WTC11 (cell line): Measurements from ENCODE around the gene POLR2L.

ENCODE experiments used
- GRHL2 ChIP-seq: fragments of 250-450 bp; sonication (Bioruptor Pico); IDR thresholded peaks from 2 replicates; pipeline ENCODE4 v1.8.0; 2022; ENCODE audit warnings: mild to moderate bottlenecking, moderate library complexity; ENCODE audit not compliant: insufficient replicate concordance, severe bottlenecking
- TEAD4 ChIP-seq: sonication (generic); formaldehyde crosslinking; IDR thresholded peaks from 2 replicates; pipeline ENCODE4 v1.8.0; 2022; ENCODE audit warnings: mild to moderate bottlenecking, missing genetic modification reagents
- ZNF138 ChIP-seq: sonication (generic); formaldehyde crosslinking; conservative IDR thresholded peaks from 2 replicates; pipeline ENCODE4 v1.8.1; 2022; ENCODE audit warnings: mild to moderate bottlenecking, moderate library complexity, missing genetic modification reagents
- TF ChIP-seq, protein P1 (sequence below): fragments of 200-600 bp; IDR thresholded peaks from 2 replicates; pipeline ENCODE4 v1.8.0; 2022; ENCODE audit warnings: antibody characterized with exemption
- TF ChIP-seq, protein P2 (sequence below): sonication (generic); formaldehyde crosslinking; IDR thresholded peaks from 2 replicates; pipeline ENCODE4 v1.8.0; 2022; ENCODE audit warnings: mild to moderate bottlenecking, missing genetic modification reagents
- TF ChIP-seq, protein P3 (sequence below): sonication (generic); formaldehyde crosslinking; IDR thresholded peaks from 2 replicates; pipeline ENCODE4 v1.8.0; 2022; ENCODE audit warnings: mild to moderate bottlenecking, missing genetic modification reagents

DNA sequence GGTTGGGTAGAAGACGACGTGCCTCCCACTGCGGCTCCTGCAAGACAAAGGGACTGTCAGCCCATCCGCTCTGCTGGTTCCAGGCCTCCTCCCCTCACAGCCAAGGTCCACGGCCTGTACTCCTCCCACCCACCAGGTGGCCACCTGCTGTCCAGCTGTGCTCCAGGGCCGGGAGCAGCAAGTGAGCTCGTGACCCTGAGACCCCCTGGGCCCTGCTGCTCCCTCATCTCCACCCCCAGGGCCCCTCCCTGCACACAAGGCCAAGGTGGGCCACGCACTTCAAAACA, 27.7 kb upstream of the POLR2L start:
- TF ChIP-seq, protein P1, sequence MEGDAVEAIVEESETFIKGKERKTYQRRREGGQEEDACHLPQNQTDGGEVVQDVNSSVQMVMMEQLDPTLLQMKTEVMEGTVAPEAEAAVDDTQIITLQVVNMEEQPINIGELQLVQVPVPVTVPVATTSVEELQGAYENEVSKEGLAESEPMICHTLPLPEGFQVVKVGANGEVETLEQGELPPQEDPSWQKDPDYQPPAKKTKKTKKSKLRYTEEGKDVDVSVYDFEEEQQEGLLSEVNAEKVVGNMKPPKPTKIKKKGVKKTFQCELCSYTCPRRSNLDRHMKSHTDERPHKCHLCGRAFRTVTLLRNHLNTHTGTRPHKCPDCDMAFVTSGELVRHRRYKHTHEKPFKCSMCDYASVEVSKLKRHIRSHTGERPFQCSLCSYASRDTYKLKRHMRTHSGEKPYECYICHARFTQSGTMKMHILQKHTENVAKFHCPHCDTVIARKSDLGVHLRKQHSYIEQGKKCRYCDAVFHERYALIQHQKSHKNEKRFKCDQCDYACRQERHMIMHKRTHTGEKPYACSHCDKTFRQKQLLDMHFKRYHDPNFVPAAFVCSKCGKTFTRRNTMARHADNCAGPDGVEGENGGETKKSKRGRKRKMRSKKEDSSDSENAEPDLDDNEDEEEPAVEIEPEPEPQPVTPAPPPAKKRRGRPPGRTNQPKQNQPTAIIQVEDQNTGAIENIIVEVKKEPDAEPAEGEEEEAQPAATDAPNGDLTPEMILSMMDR, result no peak
- TF ChIP-seq GRHL2 (CRISPR knock-in tag) (no peak), TEAD4 (CRISPR knock-in tag) (no peak), ZNF138 (no peak)
- TF ChIP-seq, protein P2, sequence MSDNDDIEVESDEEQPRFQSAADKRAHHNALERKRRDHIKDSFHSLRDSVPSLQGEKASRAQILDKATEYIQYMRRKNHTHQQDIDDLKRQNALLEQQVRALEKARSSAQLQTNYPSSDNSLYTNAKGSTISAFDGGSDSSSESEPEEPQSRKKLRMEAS (CRISPR knock-in tag), result no peak
- TF ChIP-seq, protein P3, sequence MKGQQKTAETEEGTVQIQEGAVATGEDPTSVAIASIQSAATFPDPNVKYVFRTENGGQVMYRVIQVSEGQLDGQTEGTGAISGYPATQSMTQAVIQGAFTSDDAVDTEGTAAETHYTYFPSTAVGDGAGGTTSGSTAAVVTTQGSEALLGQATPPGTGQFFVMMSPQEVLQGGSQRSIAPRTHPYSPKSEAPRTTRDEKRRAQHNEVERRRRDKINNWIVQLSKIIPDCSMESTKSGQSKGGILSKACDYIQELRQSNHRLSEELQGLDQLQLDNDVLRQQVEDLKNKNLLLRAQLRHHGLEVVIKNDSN, result no peak
